HepG2 (cell line): ENCODE data around the gene TUBGCP3. TPM values are rescaled to one million over a fixed set of nuclear protein-coding genes. Genes with fewer than 3 reads are reported as not detected.
A peak's percentile ranks its signal among the peaks of the same experiment; 100 is the strongest.

Source experiments
- ATAC-seq: fragments of 200-7000 bp; cut with Tn5 transposase; 3 replicates; pipeline ENCODE4 v1.9.1; 2020; ENCODE audit warnings: mild to moderate bottlenecking, moderate library complexity
- BruUV-seq: library from RNA; stranded (reverse); fragments of 400-500 nt; replicated peaks from 2 replicates; lab custom pipeline; 2021; lab: Mats Ljungman, UMichigan
- CTCF ChIA-PET: fragments of 300-600 bp; formaldehyde crosslinking; extraction: SDS; loops from one replicate; lab custom pipeline; 2021; ENCODE audit warnings: low total read pairs, inconsistent platforms, low intra/inter-chr PET ratio; lab: Yijun Ruan, JAX
- POLR2A ChIA-PET: fragments of 350-600 bp; sonication (Branson Sonifier 250); formaldehyde crosslinking; loops from one replicate; lab custom pipeline; 2020; ENCODE audit warnings: antibody characterized with exemption, inconsistent platforms; lab: Yijun Ruan, JAX
- DNase-seq: peaks from one replicate; pipeline ENCODE4 v3.0.0-alpha.2; 2015; ENCODE audit warnings: low spot score
- FAIRE-seq: peaks from 3 replicates; lab custom pipeline; 2011; peaks lifted over from hg19 to GRCh38; lab: Jason Lieb, UNC
- H2AFZ ChIP-seq: one replicate; pipeline ENCODE4 v1.6.1; 2011; ENCODE audit warnings: low read length, inconsistent platforms
- H3K27ac ChIP-seq: fragments of 300-600 bp; 3 replicates; pipeline ENCODE4 v1.8.0; 2011; ENCODE audit warnings: mixed run types, mild to moderate bottlenecking, mixed read lengths, low read length, inconsistent platforms; ENCODE audit not compliant: insufficient read depth; ENCODE audit errors: extremely low read length
- H3K27me3 ChIP-seq, 2 experiments: fragments of 200-600 bp in 1 of 2; 2 replicates in 1 of 2; 3 replicates in 1 of 2; pipeline versions ENCODE4 v1.6.0 to v1.8.0; 2011; ENCODE audit warnings: low read length in 2 of 2, mild to moderate bottlenecking in 2 of 2, moderate library complexity in 2 of 2, inconsistent platforms in 1 of 2; ENCODE audit not compliant: insufficient read depth in 2 of 2, control insufficient read depth in 1 of 2
- H3K36me3 ChIP-seq, 2 experiments: fragments of 200-600 bp in 1 of 2; replicated peaks in 1 of 2; 2 replicates in 1 of 2; 3 replicates in 1 of 2; pipeline versions ENCODE4 v1.5.1 to v1.8.0; 2011; ENCODE audit warnings: low read length in 2 of 2, inconsistent platforms in 1 of 2; ENCODE audit not compliant: insufficient read depth in 2 of 2, control insufficient read depth in 1 of 2
- H3K4me1 ChIP-seq: 2 replicates; pipeline ENCODE4 v1.5.1; 2012; ENCODE audit warnings: low read length, inconsistent platforms; ENCODE audit not compliant: insufficient read depth
- H3K4me2 ChIP-seq: 2 replicates; pipeline ENCODE4 v1.6.0; 2011; ENCODE audit warnings: low read depth, low read length, inconsistent platforms
- H3K4me3 ChIP-seq, 3 experiments: fragments of 200-600 bp in 1 of 3; sonication (generic), shearing (Covaris generic) in 1 of 3; replicated peaks in 1 of 3; 2 replicates each; pipeline ENCODE4 v1.5.1; 2011 to 2016; ENCODE audit warnings: low read length in 3 of 3, inconsistent platforms in 2 of 3, low read depth in 2 of 3, mild to moderate bottlenecking in 2 of 3, control low read depth in 1 of 3, mixed read lengths in 1 of 3; ENCODE audit not compliant: insufficient read depth in 1 of 3
- H3K79me2 ChIP-seq: one replicate; pipeline ENCODE4 v1.6.1; 2011; ENCODE audit warnings: low read length, inconsistent platforms; ENCODE audit not compliant: insufficient read depth
- H3K9ac ChIP-seq: 2 replicates; pipeline ENCODE4 v1.6.0; 2011; ENCODE audit warnings: mild to moderate bottlenecking, low read depth, low read length, inconsistent platforms; ENCODE audit not compliant: insufficient read depth
- H3K9me3 ChIP-seq: 2 replicates; pipeline ENCODE4 v1.5.1; 2012; ENCODE audit warnings: mild to moderate bottlenecking, low read length
- H4K20me1 ChIP-seq: 2 replicates; pipeline ENCODE4 v1.6.0; 2011; ENCODE audit warnings: inconsistent platforms, mild to moderate bottlenecking, low read length, moderate library complexity; ENCODE audit not compliant: insufficient read depth
- MAFK ChIP-seq, 2 experiments: IDR thresholded peaks in 1 of 2; conservative IDR thresholded peaks in 1 of 2; 2 replicates each; pipeline ENCODE4 v1.6.1; 2011; ENCODE audit warnings: improper control_type of control experiment in 2 of 2, low read length in 2 of 2
- MTA3 ChIP-seq: sonication (generic); formaldehyde crosslinking; IDR thresholded peaks from 2 replicates; pipeline ENCODE4 v1.4.0; 2020; ENCODE audit warnings: missing genetic modification reagents
- PRDM4 ChIP-seq: sonication (generic); formaldehyde crosslinking; IDR thresholded peaks from 2 replicates; pipeline ENCODE4 v1.9.0; 2021; ENCODE audit warnings: missing genetic modification reagents, borderline replicate concordance
- SP140L ChIP-seq: sonication (generic); formaldehyde crosslinking; IDR thresholded peaks from 2 replicates; pipeline ENCODE4 v1.4.0; 2020; ENCODE audit warnings: missing genetic modification reagents, borderline replicate concordance
- TBX3 ChIP-seq: fragments of 450-650 bp; IDR thresholded peaks from 2 replicates; pipeline ENCODE4 v1.6.1; 2017; ENCODE audit warnings: antibody characterized with exemption, mild to moderate bottlenecking, inconsistent platforms, borderline replicate concordance
- ZHX1 ChIP-seq: sonication (generic); formaldehyde crosslinking; IDR thresholded peaks from 2 replicates; pipeline ENCODE4 v1.8.1; 2022; ENCODE audit warnings: low read depth, mild to moderate bottlenecking, missing genetic modification reagents
- ZNF225 ChIP-seq: sonication (generic); formaldehyde crosslinking; IDR thresholded peaks from 2 replicates; pipeline ENCODE4 v1.4.0; 2020; ENCODE audit warnings: mild to moderate bottlenecking, missing genetic modification reagents
- ZNF292 ChIP-seq: sonication (generic); formaldehyde crosslinking; IDR thresholded peaks from 2 replicates; pipeline ENCODE4 v1.8.1; 2022; ENCODE audit warnings: mild to moderate bottlenecking, low read depth, missing genetic modification reagents, borderline replicate concordance
- ZNF567 ChIP-seq: sonication (generic); formaldehyde crosslinking; IDR thresholded peaks from 2 replicates; pipeline ENCODE4 v1.8.1; 2023; ENCODE audit warnings: mild to moderate bottlenecking, missing genetic modification reagents, borderline replicate concordance
- WGBS: methylation state at CpG from one replicate; pipeline ENCODE4 v1.1.6; 2017; ENCODE audit warnings: low lambda C conversion rate; 5-methylcytosine and 5-hydroxymethylcytosine counted together
- in situ Hi-C: cut with HindIII; loops from 2 replicates; pipeline ENCODE4 v1.10.0; 2017; ENCODE audit warnings: low pct_unique_long_range_greater_than_20kb; ENCODE audit not compliant: extremely low pct_ligation_motif_present
- intact Hi-C: fragments of 100-400 bp; cut with micrococcal nuclease; formaldehyde crosslinking; loops from one replicate; pipeline ENCODE4 v1.10.0; 2022; ENCODE audit not compliant: unreplicated experiment
- polyA plus RNA-seq, 8 experiments: library from polyadenylated mRNA; depleted of rRNA in 3 of 8; stranded (reverse) in 7 of 8; unstranded in 1 of 8; fragments of >200 nt; fragmentation: Illumina TruSeq in 4 of 8; extraction: Trizol in 4 of 8; gene quantifications; 2 replicates each; pipeline versions ENCODE4 v1.2.1 to v1.2.3, GENCODE V29; 2011 to 2016; ENCODE audit warnings: low read depth in 4 of 8, missing spikeins in 1 of 8, mixed read lengths in 1 of 8; ENCODE audit not compliant: insufficient read depth in 1 of 8
- total RNA-seq, 5 experiments: library from RNA; depleted of rRNA; stranded (reverse); fragments of >200 nt; fragmentation: Illumina TruSeq; extraction: Trizol; gene quantifications; 2 replicates each; pipeline ENCODE4 v1.2.3, GENCODE V29; 2016; ENCODE audit warnings: low read depth in 1 of 5

The TUBGCP3 gene
- total and polyA plus RNA-seq, 2 of the 13 experiments (the other 11 are each of a cell fraction or from before 2014, with no cell fraction given) = 12.6 to 15.5 TPM

GRCh38 chr13:112513761-112514160 lies 74.2 kb downstream of the TUBGCP3 start:
- Histone ChIP-seq H3K79me2 (no peaks in the 10 kb centered on the region), H3K4me2 (no peak overlapping the region), H3K9ac (no peak overlapping the region), H2AFZ (no peak overlapping the region), H3K4me3 (no peak overlapping the region), H3K9me3 (no peaks in the 10 kb centered on the region), H3K36me3 (peaks cover 8 to 30% of the 10 kb centered on the region in 2 experiments; a peak in 4 of 5 replicates), H3K4me1 (no peaks in the 10 kb centered on the region), H3K27ac (no peak overlapping the region)
- in situ Hi-C loops = no loop called here
- CTCF ChIA-PET = no interaction called here
- ATAC-seq (no peak), DNase-seq (no peak), FAIRE-seq (no peak)
- BruUV-seq = no TSS peak
- WGBS = 97% methylated on average over 6 of the region's 6 CpGs
- no peak for TF ChIP-seq ZHX1
- TF ChIP-seq ZNF292 (CRISPR knock-in tag) = no peak
- TF ChIP-seq ZNF567 (CRISPR knock-in tag) = no peak
- TF ChIP-seq, all 625 proteins: peak for 0
- Histone ChIP-seq H4K20me1 (no peaks in the 10 kb centered on the region), H3K27me3 (no peaks in the 10 kb centered on the region)
- intact Hi-C loops = loop anchor here (5.0 kb wide), 1 partner anchor 94 kb away; no protein-coding TSS in a partner anchor
- POLR2A ChIA-PET = no interaction called here

- CTCF ChIA-PET = interaction anchor here (0.8 kb wide), 1 partner anchor 1037 kb away, joined by 5 read pairs; no protein-coding TSS in a partner anchor
- 95% methylated on average over 10 of the region's 10 CpGs for WGBS
- no peak for DNase-seq
These were observed 76.8 kb downstream of the TUBGCP3 start for GRCh38 chr13:112510987-112511685.

More at GRCh38 chr13:112510987-112511685, 76.8 kb downstream of the TUBGCP3 start:
- no peaks in the 10 kb centered on the region for H3K27me3 ChIP-seq
- H2AFZ ChIP-seq = no peak overlapping the region
- POLR2A ChIA-PET = no interaction called here
- no peaks in the 10 kb centered on the region for H3K4me1 ChIP-seq
- H3K9ac ChIP-seq = no peak overlapping the region
- H4K20me1 ChIP-seq = no peaks in the 10 kb centered on the region
- FAIRE-seq (no peak), ATAC-seq (no peak)
- H3K27ac ChIP-seq = no peak overlapping the region
- no peaks in the 10 kb centered on the region for H3K9me3 ChIP-seq
- H3K36me3 ChIP-seq = peaks cover 10 to 35% of the 10 kb centered on the region in 2 experiments; a peak in 4 of 5 replicates
- H3K4me2 ChIP-seq = no peak overlapping the region
- no peak for TF ChIP-seq PRDM4 (CRISPR knock-in tag)
- no peak for TF ChIP-seq SP140L (CRISPR knock-in tag)
- no peak for TF ChIP-seq ZNF225
- no peak for TF ChIP-seq TBX3
- TF ChIP-seq MTA3 (CRISPR knock-in tag) = no peak
- peak in 1 of 2 experiments; percentile 6; a peak in 1 of 4 replicates for TF ChIP-seq MAFK (conservative IDR thresholded peaks at IDR 0.05 in 1 of 2, IDR thresholded peaks at IDR 0.05 in 1 of 2; ENCODE audit: low read length in 2 of 2)
- intact Hi-C loops = loop anchor here (5.0 kb wide), 1 partner anchor 96 kb away; no protein-coding TSS in a partner anchor
- H3K79me2 ChIP-seq = no peaks in the 10 kb centered on the region
- in situ Hi-C loops = no loop called here
- H3K4me3 ChIP-seq = no peak overlapping the region
- no TSS peak for BruUV-seq
